ENCODE results near the gene MARVELD1. TPM values are rescaled to one million over a fixed set of nuclear protein-coding genes. Genes with fewer than 3 reads are reported as not detected.
A peak's percentile ranks its signal among the peaks of the same experiment; 100 is the strongest.
"Not testable (repeated sequence)": the region's sequence is repeated elsewhere in the genome, so short reads cannot be mapped to it uniquely, and the experiment has no call there.

The MARVELD1 gene
- total RNA-seq, 2 donors from 2014 or later, result 8.5 to 26.5 TPM

GRCh38 chr10:97683556-97684367 is 29.8 kb upstream of the MARVELD1 start:
- DNase-seq (ENCODE audit: low spot score), result no peak
- peaks cover 0 to 47% of the 10 kb centered on the region in 2 donors for H3K4me1 ChIP-seq
- no peaks in the 10 kb centered on the region for H3K9me3 ChIP-seq
- peak overlapping the region; percentile 94 to 97 for H3K27ac ChIP-seq
- peak overlapping the region in 1 of 2 donors; percentile 16 for H3K4me3 ChIP-seq
- H3K27me3 ChIP-seq, result no peaks in the 10 kb centered on the region
- TF ChIP-seq CTCF (IDR thresholded peaks at IDR 0.05), result no peak
- peaks cover 11% of the 10 kb centered on the region for H3K36me3 ChIP-seq

- Histone ChIP-seq H3K4me1 (peaks cover 0 to 52% of the 10 kb centered on the region in 2 donors), H3K27ac (peak overlapping the region; percentile 94 to 97)
- not testable (repeated sequence) for H3K9me3 ChIP-seq; H3K36me3 ChIP-seq; H3K27me3 ChIP-seq; DNase-seq (ENCODE audit: low spot score); H3K4me3 ChIP-seq
Measured at GRCh38 chr10:97684368-97684713, 29.2 kb upstream of the MARVELD1 start.

GRCh38 chr10:97684866-97685394 is 28.6 kb upstream of the MARVELD1 start:
- H3K36me3 ChIP-seq, result peaks cover under 1% of the 10 kb centered on the region
- H3K27ac ChIP-seq, result peak overlapping the region; percentile 94 to 97
- H3K4me1 ChIP-seq, result peaks cover 0 to 53% of the 10 kb centered on the region in 2 donors

GRCh38 chr10:97685395-97685958 is 28.1 kb upstream of the MARVELD1 start:
- no peaks in the 10 kb centered on the region for H3K27me3 ChIP-seq
- no peaks in the 10 kb centered on the region for H3K36me3 ChIP-seq
- peaks cover 0 to 53% of the 10 kb centered on the region in 2 donors for H3K4me1 ChIP-seq
- peak overlapping the region; percentile 78 to 90 for H3K4me3 ChIP-seq
- no peak for DNase-seq (ENCODE audit: low spot score)
- H3K9me3 ChIP-seq, result no peaks in the 10 kb centered on the region
- H3K27ac ChIP-seq, result peak overlapping the region; percentile 94 to 97
- TF ChIP-seq CTCF (IDR thresholded peaks at IDR 0.05), result peak in 1 of 2 donors; percentile 30

More at GRCh38 chr10:97684866-97685394, 28.6 kb upstream of the MARVELD1 start:
- TF ChIP-seq CTCF (IDR thresholded peaks at IDR 0.05), result no peak
- no peaks in the 10 kb centered on the region for H3K27me3 ChIP-seq
- no peak for DNase-seq (ENCODE audit: low spot score)
- H3K4me3 ChIP-seq, result peak overlapping the region; percentile 78 to 90
- H3K9me3 ChIP-seq, result no peaks in the 10 kb centered on the region

- H3K4me1 ChIP-seq, result peaks cover 0 to 53% of the 10 kb centered on the region in 2 donors
- peak overlapping the region; percentile 94 to 97 for H3K27ac ChIP-seq
- TF ChIP-seq CTCF (IDR thresholded peaks at IDR 0.05), result no peak
- no peaks in the 10 kb centered on the region for H3K9me3 ChIP-seq
- DNase-seq (ENCODE audit: low spot score), result no peak
- H3K4me3 ChIP-seq, result peak overlapping the region; percentile 78 to 90
- H3K27me3 ChIP-seq, result no peaks in the 10 kb centered on the region
- no peaks in the 10 kb centered on the region for H3K36me3 ChIP-seq
Measured at GRCh38 chr10:97686301-97686961, 27.1 kb upstream of the MARVELD1 start.
